Measurements from ENCODE around the gene CHN1.
A peak's percentile ranks its signal among the peaks of the same experiment; 100 is the strongest.

The CHN1 gene

DNA sequence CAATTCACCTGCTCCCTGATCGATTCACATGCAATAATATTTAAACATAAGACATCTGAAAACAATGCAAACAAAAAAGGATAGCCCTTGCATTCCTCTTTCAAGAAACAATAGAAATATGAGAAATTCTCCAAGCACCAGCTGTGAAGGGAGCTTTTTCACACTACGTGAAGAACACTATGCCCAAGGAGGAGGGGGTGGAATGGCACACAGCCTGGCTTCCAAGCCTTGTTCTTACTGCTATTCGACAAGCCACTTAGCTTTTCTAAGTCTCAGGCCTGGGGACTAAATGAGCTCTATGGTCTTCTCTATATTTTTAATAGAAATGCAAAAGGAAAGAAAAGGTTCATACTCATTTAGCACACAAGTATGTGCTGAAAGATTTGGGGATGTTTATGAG, 148.7 kb downstream of the CHN1 start:
- ATAC-seq (no peak), DNase-seq (no peak)
- Mint-ChIP-seq H3K9me3 (peaks cover 0 to 7% of the 10 kb centered on the region in 2 donors), H3K4me3 (no peak overlapping the region), H3K27ac (no peak overlapping the region), H3K4me1 (no peaks in the 10 kb centered on the region), H3K27me3 (no peaks in the 10 kb centered on the region)

- peaks cover 30% of the 10 kb centered on the region for H3K4me1 Mint-ChIP-seq
- peak overlapping the region; percentile 46 to 69 for H3K4me3 Mint-ChIP-seq
- DNase-seq (no peak), ATAC-seq (no peak)
- H3K27me3 Mint-ChIP-seq: no peaks in the 10 kb centered on the region
- no peak overlapping the region for H3K27ac Mint-ChIP-seq
- no peaks in the 10 kb centered on the region for H3K9me3 Mint-ChIP-seq
Measured at GRCh38 chr2:174846941-174847938, 157.9 kb downstream of the CHN1 start.

DNA sequence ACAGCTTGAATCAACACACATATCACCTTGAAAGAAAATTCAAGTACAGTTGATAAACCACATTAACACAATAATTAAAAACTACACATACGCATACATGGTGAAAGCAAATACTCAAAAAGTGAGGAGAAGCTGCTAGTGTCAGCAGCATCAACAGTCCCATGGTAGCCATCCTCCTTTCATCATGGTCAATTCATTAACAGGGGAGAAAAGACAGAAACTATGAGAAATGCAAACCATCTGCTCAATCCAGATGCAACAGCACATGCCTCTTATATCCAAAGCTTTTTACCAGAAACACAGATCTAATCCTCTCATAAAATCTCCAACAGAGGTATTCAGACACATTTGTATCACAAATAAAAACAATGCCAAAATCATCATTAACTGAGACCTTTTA, 159.0 kb downstream of the CHN1 start:
- Mint-ChIP-seq H3K4me3 (peak overlapping the region; percentile 17 to 59), H3K9me3 (no peaks in the 10 kb centered on the region), H3K4me1 (peaks cover 30% of the 10 kb centered on the region), H3K27me3 (no peaks in the 10 kb centered on the region), H3K27ac (no peak overlapping the region)
- no peak for ATAC-seq
- DNase-seq: no peak

DNA sequence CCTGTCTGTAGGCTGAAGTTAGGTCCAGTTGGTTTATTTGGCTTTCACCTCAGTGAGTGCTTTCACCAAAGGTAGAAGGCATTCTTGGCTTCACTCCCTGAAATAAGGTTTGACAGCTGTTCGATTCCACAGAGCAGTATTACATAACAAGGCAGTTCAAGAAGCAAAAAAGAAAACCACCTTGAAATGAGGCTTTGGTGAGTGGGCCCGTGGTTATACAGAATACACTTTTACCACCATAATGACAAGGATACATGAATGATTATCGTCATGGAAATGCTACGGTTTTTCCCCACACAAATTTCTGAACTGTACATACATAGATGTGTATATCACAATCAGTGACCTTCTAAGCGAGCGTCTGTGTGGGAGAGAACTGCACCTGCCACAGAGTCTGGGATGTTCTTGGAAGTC, 160.9 kb downstream of the CHN1 start:
- Mint-ChIP-seq H3K27me3 (no peaks in the 10 kb centered on the region), H3K9me3 (no peaks in the 10 kb centered on the region), H3K4me1 (peaks cover 30% of the 10 kb centered on the region), H3K27ac (peak overlapping the region; percentile 19 to 23), H3K4me3 (peak overlapping the region; percentile 12 to 35)
- peak in 1 of 2 donors; percentile 32 for DNase-seq
- peak; percentile 88 for ATAC-seq

GRCh38 chr2:174842496-174842895, 162.7 kb downstream of the CHN1 start:
- DNase-seq (no peak), ATAC-seq (no peak)
- Mint-ChIP-seq H3K9me3 (no peaks in the 10 kb centered on the region), H3K4me1 (peaks cover 23% of the 10 kb centered on the region), H3K27me3 (no peaks in the 10 kb centered on the region), H3K4me3 (no peak overlapping the region), H3K27ac (no peak overlapping the region)

GRCh38 chr2:174841936-174842335, 163.2 kb downstream of the CHN1 start:
- ATAC-seq: no peak
- no peak overlapping the region for H3K4me3 Mint-ChIP-seq
- no peak overlapping the region for H3K27ac Mint-ChIP-seq
- no peak for DNase-seq
- H3K9me3 Mint-ChIP-seq: no peaks in the 10 kb centered on the region
- H3K4me1 Mint-ChIP-seq: peaks cover 21% of the 10 kb centered on the region
- no peaks in the 10 kb centered on the region for H3K27me3 Mint-ChIP-seq

GRCh38 chr2:174841350-174841749, 163.8 kb downstream of the CHN1 start:
- no peak overlapping the region for H3K4me3 Mint-ChIP-seq
- peaks cover 27% of the 10 kb centered on the region for H3K4me1 Mint-ChIP-seq
- DNase-seq: no peak
- no peaks in the 10 kb centered on the region for H3K9me3 Mint-ChIP-seq
- no peaks in the 10 kb centered on the region for H3K27me3 Mint-ChIP-seq
- H3K27ac Mint-ChIP-seq: no peak overlapping the region
- ATAC-seq: no peak

- Mint-ChIP-seq H3K9me3 (peaks cover 0 to 2% of the 10 kb centered on the region in 2 donors), H3K27me3 (no peaks in the 10 kb centered on the region), H3K27ac (no peak overlapping the region), H3K4me3 (no peak overlapping the region), H3K4me1 (peaks cover 36% of the 10 kb centered on the region)
- DNase-seq (no peak), ATAC-seq (no peak)
Measured at GRCh38 chr2:174840436-174840835, 164.7 kb downstream of the CHN1 start.

GRCh38 chr2:174839662-174840061, 165.5 kb downstream of the CHN1 start:
- DNase-seq: no peak
- Mint-ChIP-seq H3K4me1 (peaks cover 39% of the 10 kb centered on the region), H3K27me3 (no peaks in the 10 kb centered on the region), H3K27ac (no peak overlapping the region), H3K4me3 (no peak overlapping the region), H3K9me3 (peaks cover 0 to 4% of the 10 kb centered on the region in 2 donors)
- no peak for ATAC-seq

- no peaks in the 10 kb centered on the region for H3K27me3 Mint-ChIP-seq
- no peak overlapping the region for H3K27ac Mint-ChIP-seq
- no peak overlapping the region for H3K4me3 Mint-ChIP-seq
- DNase-seq (no peak), ATAC-seq (no peak)
- peaks cover 12 to 16% of the 10 kb centered on the region in 2 donors for H3K9me3 Mint-ChIP-seq
- H3K4me1 Mint-ChIP-seq: peaks cover 45% of the 10 kb centered on the region
Measured at GRCh38 chr2:174836995-174837390, 168.2 kb downstream of the CHN1 start.

GRCh38 chr2:174836377-174836994, 168.7 kb downstream of the CHN1 start:
- peaks cover 50% of the 10 kb centered on the region for H3K4me1 Mint-ChIP-seq

DNA sequence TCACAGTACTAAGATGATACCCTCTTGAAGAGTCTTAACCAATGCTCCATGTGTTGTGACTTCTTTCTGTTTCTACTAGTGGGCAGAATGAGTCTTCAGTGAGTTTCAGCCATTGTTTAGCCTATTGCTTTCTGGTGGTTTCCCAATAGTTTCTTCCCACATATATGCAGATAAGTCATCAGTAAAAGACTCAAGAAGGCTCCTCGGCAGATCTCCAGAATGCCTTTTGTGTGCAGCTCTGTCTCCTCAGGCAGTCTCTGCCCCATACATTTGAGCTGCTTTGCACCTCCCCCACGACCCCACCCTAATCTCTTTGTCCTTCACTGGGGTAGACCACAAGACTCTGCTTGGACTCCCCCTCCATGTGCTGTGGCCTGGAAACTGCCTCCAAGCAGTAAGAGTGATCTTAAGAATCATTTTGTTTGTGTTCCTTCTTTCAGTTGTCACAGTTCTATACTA, 169.4 kb downstream of the CHN1 start:
- peak overlapping the region; percentile 96 to 99 for H3K27ac Mint-ChIP-seq
- peaks cover 56% of the 10 kb centered on the region for H3K4me1 Mint-ChIP-seq
- H3K27me3 Mint-ChIP-seq: no peaks in the 10 kb centered on the region
- DNase-seq (peak; percentile 71 to 87), ATAC-seq (peak; percentile 93)
- H3K4me3 Mint-ChIP-seq: peak overlapping the region; percentile 70 to 80
- peaks cover 12 to 16% of the 10 kb centered on the region in 2 donors for H3K9me3 Mint-ChIP-seq

More at GRCh38 chr2:174836377-174836994, 168.7 kb downstream of the CHN1 start:
- H3K27me3 Mint-ChIP-seq: no peaks in the 10 kb centered on the region
- peak overlapping the region; percentile 20 to 80 for H3K4me3 Mint-ChIP-seq
- ATAC-seq (no peak), DNase-seq (no peak)
- peak overlapping the region; percentile 96 to 99 for H3K27ac Mint-ChIP-seq
- H3K9me3 Mint-ChIP-seq: peaks cover 12 to 16% of the 10 kb centered on the region in 2 donors

DNA sequence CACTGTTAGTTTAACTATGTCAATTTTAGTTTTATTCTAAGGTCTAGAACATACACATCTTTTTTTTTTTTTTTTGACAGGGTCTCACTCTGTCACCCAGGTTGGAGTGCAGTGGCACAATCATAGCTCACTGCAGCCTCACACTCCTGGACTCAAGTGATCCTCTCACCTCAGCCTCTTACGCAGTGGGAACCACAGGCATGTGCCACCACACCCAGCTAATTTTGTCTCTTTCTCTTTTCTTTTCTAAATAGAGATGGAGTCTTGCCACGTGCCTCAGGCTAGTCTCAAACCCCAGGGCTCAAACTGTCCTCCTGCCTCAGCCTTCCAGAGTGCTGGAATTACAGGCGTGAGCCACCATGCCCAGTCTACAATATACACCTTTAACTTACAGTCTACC, 171.4 kb downstream of the CHN1 start:
- Mint-ChIP-seq H3K27me3 (no peaks in the 10 kb centered on the region), H3K9me3 (peaks cover 12 to 16% of the 10 kb centered on the region in 2 donors), H3K4me1 (peaks cover 62% of the 10 kb centered on the region), H3K27ac (peak overlapping the region in 1 of 2 donors; percentile 30), H3K4me3 (peak overlapping the region; percentile 48 to 52)
- DNase-seq (no peak), ATAC-seq (no peak)

GRCh38 chr2:174830561-174830960, 174.6 kb downstream of the CHN1 start:
- H3K27ac Mint-ChIP-seq: peak overlapping the region in 1 of 2 donors; percentile 56
- no peak overlapping the region for H3K4me3 Mint-ChIP-seq
- no peak for ATAC-seq
- DNase-seq: peak in 1 of 2 donors; percentile 14
- peaks cover 12 to 15% of the 10 kb centered on the region in 2 donors for H3K9me3 Mint-ChIP-seq
- no peaks in the 10 kb centered on the region for H3K27me3 Mint-ChIP-seq
- H3K4me1 Mint-ChIP-seq: peaks cover 53% of the 10 kb centered on the region

- H3K4me3 Mint-ChIP-seq: no peak overlapping the region
- DNase-seq: no peak
- no peak for ATAC-seq
- peaks cover 47% of the 10 kb centered on the region for H3K4me1 Mint-ChIP-seq
- H3K27me3 Mint-ChIP-seq: no peaks in the 10 kb centered on the region
- H3K9me3 Mint-ChIP-seq: peaks cover 12% of the 10 kb centered on the region in 2 donors
- H3K27ac Mint-ChIP-seq: no peak overlapping the region
Measured at GRCh38 chr2:174829550-174829949, 175.6 kb downstream of the CHN1 start.

All from stimulated activated naive CD8-positive, alpha-beta T cell treated with anti-CD3 and anti-CD28 coated beads, Interleukin-15, amount 100 ng/mL, for 72 hours (primary cell).